Measurements from ENCODE around the gene TKFC. TPM values are rescaled to one million over a fixed set of nuclear protein-coding genes. Genes with fewer than 3 reads are reported as not detected.

The TKFC gene
- polyA plus RNA-seq, 4 donors, result 240 to 1,038 (median 445) TPM

GRCh38 chr11:61353131-61354067 lies 20.4 kb downstream of the TKFC start:
- DNase-seq (peak in 1 of 2 donors; percentile 89), FAIRE-seq (no peak)
- no peaks in the 10 kb centered on the region for H3K9me3 ChIP-seq (ENCODE audit: control insufficient read depth in 2 of 2, insufficient read depth in 1 of 2, low read depth in 1 of 2, low read length in 1 of 2)
- peaks cover 0 to 12% (median 3%) of the 10 kb centered on the region in 3 donors for H3K4me1 ChIP-seq (ENCODE audit: control insufficient read depth in 3 of 3, insufficient read depth in 2 of 3, low read depth in 1 of 3, low read length in 2 of 3)
- peak overlapping the region in 1 of 3 donors; percentile 69 for H3K27ac ChIP-seq (ENCODE audit: low read depth in 1 of 3, low read length in 2 of 3)
- 56 to 74% (median 66%) methylated on average over 15 of the region's 15 CpGs for WGBS, 3 donors
- no peaks in the 10 kb centered on the region for H3K27me3 ChIP-seq (ENCODE audit: control insufficient read depth in 3 of 3, insufficient read depth in 3 of 3, low read length in 3 of 3)
- no peak overlapping the region for H3K4me3 ChIP-seq (ENCODE audit: low read depth in 1 of 3, low read length in 3 of 3)
- H3K36me3 ChIP-seq (ENCODE audit: control insufficient read depth in 3 of 3, insufficient read depth in 2 of 3, low read depth in 1 of 3, low read length in 3 of 3), result peaks cover 8 to 68% (median 9%) of the 10 kb centered on the region in 3 donors

- H3K27ac ChIP-seq (ENCODE audit: low read depth in 1 of 3, low read length in 2 of 3), result peak overlapping the region in 1 of 3 donors; percentile 69
- no peaks in the 10 kb centered on the region for H3K27me3 ChIP-seq (ENCODE audit: control insufficient read depth in 3 of 3, insufficient read depth in 3 of 3, low read length in 3 of 3)
- no peak overlapping the region for H3K4me3 ChIP-seq (ENCODE audit: low read depth in 1 of 3, low read length in 3 of 3)
- FAIRE-seq (no peak), DNase-seq (no peak)
- peaks cover 3 to 60% (median 9%) of the 10 kb centered on the region in 3 donors for H3K36me3 ChIP-seq (ENCODE audit: control insufficient read depth in 3 of 3, insufficient read depth in 2 of 3, low read depth in 1 of 3, low read length in 3 of 3)
- H3K4me1 ChIP-seq (ENCODE audit: control insufficient read depth in 3 of 3, insufficient read depth in 2 of 3, low read depth in 1 of 3, low read length in 2 of 3), result peaks cover 0 to 18% (median 3%) of the 10 kb centered on the region in 3 donors
- no peaks in the 10 kb centered on the region for H3K9me3 ChIP-seq (ENCODE audit: control insufficient read depth in 2 of 2, insufficient read depth in 1 of 2, low read depth in 1 of 2, low read length in 1 of 2)
- WGBS, 3 donors, result 63 to 82% (median 69%) methylated on average over 2 of the region's 2 CpGs
Measured at GRCh38 chr11:61354208-61354607, 21.2 kb downstream of the TKFC start.

- Histone ChIP-seq H3K27me3 (ENCODE audit: control insufficient read depth in 3 of 3, insufficient read depth in 3 of 3, low read length in 3 of 3) (no peaks in the 10 kb centered on the region), H3K4me1 (ENCODE audit: control insufficient read depth in 3 of 3, insufficient read depth in 2 of 3, low read depth in 1 of 3, low read length in 2 of 3) (peaks cover 0 to 21% (median 5%) of the 10 kb centered on the region in 3 donors), H3K4me3 (ENCODE audit: low read depth in 1 of 3, low read length in 3 of 3) (no peak overlapping the region), H3K27ac (ENCODE audit: low read depth in 1 of 3, low read length in 2 of 3) (no peak overlapping the region), H3K9me3 (ENCODE audit: control insufficient read depth in 2 of 2, insufficient read depth in 1 of 2, low read depth in 1 of 2, low read length in 1 of 2) (no peaks in the 10 kb centered on the region), H3K36me3 (ENCODE audit: control insufficient read depth in 3 of 3, insufficient read depth in 2 of 3, low read depth in 1 of 3, low read length in 3 of 3) (peaks cover under 1 to 39% (median 4%) of the 10 kb centered on the region in 3 donors)
- FAIRE-seq (no peak), DNase-seq (no peak)
- 83 to 98% (median 89%) methylated on average over 4 of the region's 4 CpGs for WGBS, 3 donors
Measured at GRCh38 chr11:61356706-61357105, 23.7 kb downstream of the TKFC start.

GRCh38 chr11:61357233-61357893 lies 24.3 kb downstream of the TKFC start:
- no peak for DNase-seq
- peaks cover 0 to 21% (median 5%) of the 10 kb centered on the region in 3 donors for H3K4me1 ChIP-seq (ENCODE audit: control insufficient read depth in 3 of 3, insufficient read depth in 2 of 3, low read depth in 1 of 3, low read length in 2 of 3)
- H3K4me3 ChIP-seq (ENCODE audit: low read depth in 1 of 3, low read length in 3 of 3), result no peak overlapping the region
- H3K36me3 ChIP-seq (ENCODE audit: control insufficient read depth in 3 of 3, insufficient read depth in 2 of 3, low read depth in 1 of 3, low read length in 3 of 3), result peaks cover 0 to 32% (median 3%) of the 10 kb centered on the region in 3 donors
- no peak overlapping the region for H3K27ac ChIP-seq (ENCODE audit: low read depth in 1 of 3, low read length in 2 of 3)
- FAIRE-seq, result no peak
- WGBS, 3 donors, result 86 to 88% (median 87%) methylated on average over 9 of the region's 9 CpGs
- H3K27me3 ChIP-seq (ENCODE audit: control insufficient read depth in 3 of 3, insufficient read depth in 3 of 3, low read length in 3 of 3), result no peaks in the 10 kb centered on the region
- no peaks in the 10 kb centered on the region for H3K9me3 ChIP-seq (ENCODE audit: control insufficient read depth in 2 of 2, insufficient read depth in 1 of 2, low read depth in 1 of 2, low read length in 1 of 2)

GRCh38 chr11:61357894-61358239 lies 24.8 kb downstream of the TKFC start:
- WGBS, 3 donors, result 88 to 94% (median 89%) methylated on average over 6 of the region's 6 CpGs
- no peak overlapping the region for H3K27ac ChIP-seq (ENCODE audit: low read depth in 1 of 3, low read length in 2 of 3)
- no peaks in the 10 kb centered on the region for H3K9me3 ChIP-seq (ENCODE audit: control insufficient read depth in 2 of 2, insufficient read depth in 1 of 2, low read depth in 1 of 2, low read length in 1 of 2)
- H3K4me1 ChIP-seq (ENCODE audit: control insufficient read depth in 3 of 3, insufficient read depth in 2 of 3, low read depth in 1 of 3, low read length in 2 of 3), result peaks cover 0 to 21% (median 5%) of the 10 kb centered on the region in 3 donors
- peaks cover 0 to 30% (median 3%) of the 10 kb centered on the region in 3 donors for H3K36me3 ChIP-seq (ENCODE audit: control insufficient read depth in 3 of 3, insufficient read depth in 2 of 3, low read depth in 1 of 3, low read length in 3 of 3)
- FAIRE-seq (no peak), DNase-seq (no peak)
- no peaks in the 10 kb centered on the region for H3K27me3 ChIP-seq (ENCODE audit: control insufficient read depth in 3 of 3, insufficient read depth in 3 of 3, low read length in 3 of 3)
- no peak overlapping the region for H3K4me3 ChIP-seq (ENCODE audit: low read depth in 1 of 3, low read length in 3 of 3)

- Histone ChIP-seq H3K27ac (ENCODE audit: low read depth in 1 of 3, low read length in 2 of 3) (no peak overlapping the region), H3K4me1 (ENCODE audit: control insufficient read depth in 3 of 3, insufficient read depth in 2 of 3, low read depth in 1 of 3, low read length in 2 of 3) (peaks cover 6 to 25% (median 7%) of the 10 kb centered on the region in 3 donors), H3K36me3 (ENCODE audit: control insufficient read depth in 3 of 3, insufficient read depth in 2 of 3, low read depth in 1 of 3, low read length in 3 of 3) (peaks cover 0 to 23% (median 3%) of the 10 kb centered on the region in 3 donors), H3K27me3 (ENCODE audit: control insufficient read depth in 3 of 3, insufficient read depth in 3 of 3, low read length in 3 of 3) (no peaks in the 10 kb centered on the region), H3K4me3 (ENCODE audit: low read depth in 1 of 3, low read length in 3 of 3) (no peak overlapping the region), H3K9me3 (ENCODE audit: control insufficient read depth in 2 of 2, insufficient read depth in 1 of 2, low read depth in 1 of 2, low read length in 1 of 2) (no peaks in the 10 kb centered on the region)
- no peak for DNase-seq
- 94 to 95% (median 95%) methylated on average over 11 of the region's 11 CpGs for WGBS, 3 donors
- FAIRE-seq, result no peak
Measured at GRCh38 chr11:61358566-61358965, 25.5 kb downstream of the TKFC start.

GRCh38 chr11:61359516-61359915 lies 26.5 kb downstream of the TKFC start:
- Histone ChIP-seq H3K36me3 (ENCODE audit: control insufficient read depth in 3 of 3, insufficient read depth in 2 of 3, low read depth in 1 of 3, low read length in 3 of 3) (peaks cover 0 to 19% (median 5%) of the 10 kb centered on the region in 3 donors), H3K4me3 (ENCODE audit: low read depth in 1 of 3, low read length in 3 of 3) (no peak overlapping the region), H3K27me3 (ENCODE audit: control insufficient read depth in 3 of 3, insufficient read depth in 3 of 3, low read length in 3 of 3) (no peaks in the 10 kb centered on the region), H3K9me3 (ENCODE audit: control insufficient read depth in 2 of 2, insufficient read depth in 1 of 2, low read depth in 1 of 2, low read length in 1 of 2) (no peaks in the 10 kb centered on the region), H3K4me1 (ENCODE audit: control insufficient read depth in 3 of 3, insufficient read depth in 2 of 3, low read depth in 1 of 3, low read length in 2 of 3) (peaks cover 4 to 30% (median 6%) of the 10 kb centered on the region in 3 donors), H3K27ac (ENCODE audit: low read depth in 1 of 3, low read length in 2 of 3) (peak overlapping the region in 2 of 3 donors; percentile 36 to 75)
- DNase-seq (peak; percentile 84), FAIRE-seq (no peak)
- WGBS, 3 donors, result 24 to 57% (median 40%) methylated on average over 6 of the region's 6 CpGs

GRCh38 chr11:61361237-61361740 lies 28.3 kb downstream of the TKFC start:
- Histone ChIP-seq H3K27ac (ENCODE audit: low read depth in 1 of 3, low read length in 2 of 3) (peak overlapping the region; percentile 95 to 100 (median 97)), H3K4me1 (ENCODE audit: control insufficient read depth in 3 of 3, insufficient read depth in 2 of 3, low read depth in 1 of 3, low read length in 2 of 3) (peaks cover 4 to 30% (median 6%) of the 10 kb centered on the region in 3 donors), H3K9me3 (ENCODE audit: control insufficient read depth in 2 of 2, insufficient read depth in 1 of 2, low read depth in 1 of 2, low read length in 1 of 2) (no peaks in the 10 kb centered on the region), H3K27me3 (ENCODE audit: control insufficient read depth in 3 of 3, insufficient read depth in 3 of 3, low read length in 3 of 3) (no peaks in the 10 kb centered on the region), H3K4me3 (ENCODE audit: low read depth in 1 of 3, low read length in 3 of 3) (peak overlapping the region; percentile 66 to 79 (median 77)), H3K36me3 (ENCODE audit: control insufficient read depth in 3 of 3, insufficient read depth in 2 of 3, low read depth in 1 of 3, low read length in 3 of 3) (peaks cover 3 to 27% (median 4%) of the 10 kb centered on the region in 3 donors)
- FAIRE-seq, result no peak
- no peak for DNase-seq
- 2% methylated on average over 18 to 22 of the region's 22 CpGs for WGBS, 3 donors
